ENCODE data around the gene ERG28.

- no peak for TF ChIP-seq CTCF (tag by site-specific recombination; IDR thresholded peaks at IDR 0.05)
- no peak for TF ChIP-seq ZXDB (tag by site-specific recombination; IDR thresholded peaks at IDR 0.05)
These were observed 53.6 kb downstream of the ERG28 start for GRCh38 chr14:75607044-75607443.

All from HEK293 (cell line).